K562 (cell line): ENCODE results near the gene COX6B2.

Experiments used
- ADNP ChIP-seq: fragments of 200-800 bp; sonication (Bioruptor generic); IDR thresholded peaks from 2 replicates; pipeline ENCODE4 v1.6.1; 2016; ENCODE audit warnings: missing genetic modification characterization, missing compliant biosample characterization
- ASH1L ChIP-seq: fragments of 450-650 bp; IDR thresholded peaks from 2 replicates; pipeline ENCODE4 v1.6.1; 2018; ENCODE audit warnings: borderline replicate concordance, mild to moderate bottlenecking, low read depth; ENCODE audit not compliant: partially characterized antibody
- CREB1 ChIP-seq, 2 experiments: sonication (generic) in 1 of 2; formaldehyde crosslinking in 1 of 2; IDR thresholded peaks; 2 replicates each; pipeline versions ENCODE4 v1.6.1 to v1.8.0; 2012 to 2022; ENCODE audit warnings: inconsistent platforms in 1 of 2, mild to moderate bottlenecking in 1 of 2, missing genetic modification reagents in 1 of 2, moderate library complexity in 1 of 2
- TEAD4 ChIP-seq, 2 experiments: sonication (generic) in 1 of 2; formaldehyde crosslinking in 1 of 2; IDR thresholded peaks; 2 replicates each; pipeline versions ENCODE4 v1.6.1 to v1.8.0; 2012 to 2022; ENCODE audit warnings: borderline replicate concordance in 1 of 2, inconsistent platforms in 1 of 2, low read length in 1 of 2, mild to moderate bottlenecking in 1 of 2, missing genetic modification reagents in 1 of 2
- TF ChIP-seq, protein P1 (sequence below), 2 experiments: fragments of 450-650 bp in 1 of 2; sonication (generic) in 1 of 2; formaldehyde crosslinking in 1 of 2; IDR thresholded peaks in 1 of 2; conservative IDR thresholded peaks in 1 of 2; 2 replicates each; pipeline versions ENCODE4 v1.6.1 to v1.8.1; 2016 to 2023; ENCODE audit warnings: mild to moderate bottlenecking in 2 of 2, moderate library complexity in 2 of 2, inconsistent platforms in 1 of 2, missing genetic modification reagents in 1 of 2
- TF ChIP-seq, protein P2 (sequence below), 3 experiments: IDR thresholded peaks in 2 of 3; conservative IDR thresholded peaks in 1 of 3; 2 replicates each; pipeline ENCODE4 v1.5.1; 2011 to 2012; ENCODE audit warnings: low read length in 3 of 3, mild to moderate bottlenecking in 3 of 3, control low read depth in 2 of 3, improper control_type of control experiment in 1 of 3, inconsistent platforms in 1 of 3, low read depth in 1 of 3, mixed read lengths in 1 of 3, moderate library complexity in 1 of 3; ENCODE audit not compliant: insufficient read depth in 2 of 3

DNA sequence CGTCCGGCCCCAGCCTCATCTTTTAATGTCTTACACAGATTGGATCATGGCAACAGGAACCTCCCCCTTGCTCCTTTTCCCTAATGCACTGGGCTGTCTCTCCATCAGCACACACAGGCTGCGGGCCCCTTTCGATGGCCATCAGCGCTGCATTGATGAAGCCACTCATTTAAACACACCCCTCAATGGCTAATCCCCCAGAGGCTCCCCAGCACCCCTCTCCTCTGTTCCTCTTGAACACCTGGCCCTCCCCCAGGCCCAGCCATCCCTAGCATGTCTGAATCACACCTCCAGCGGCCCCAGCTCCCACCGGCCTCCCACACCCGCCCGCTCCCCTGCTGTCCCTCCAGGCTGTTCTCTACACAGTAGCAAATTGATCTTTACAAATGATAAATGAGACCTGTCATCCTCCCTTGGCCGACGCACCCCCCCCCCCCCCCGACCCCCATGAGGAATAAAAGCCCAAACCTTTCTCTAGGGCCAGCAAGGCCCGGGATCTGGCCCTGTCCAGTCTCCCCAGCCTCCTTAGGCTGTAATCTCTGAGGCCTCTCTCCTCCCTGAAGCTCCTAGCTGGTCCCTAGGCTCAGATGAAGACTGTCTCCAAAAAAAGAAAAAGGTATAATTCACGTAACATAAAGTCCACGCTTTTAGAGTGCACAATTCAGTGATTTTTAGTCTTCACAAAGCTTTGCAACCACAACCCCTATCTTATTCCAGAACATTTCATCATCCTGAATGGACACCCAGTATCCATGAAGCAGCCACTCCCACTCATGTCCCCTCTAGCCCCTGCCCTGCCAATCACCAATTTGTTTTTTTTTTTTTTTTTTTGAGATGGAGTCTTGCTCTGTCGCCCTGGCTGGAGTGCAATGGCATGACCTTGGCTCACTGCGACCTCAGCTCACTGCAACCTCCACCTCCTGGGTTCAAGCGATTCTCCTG is 38.6 kb upstream of the COX6B2 start:
- TF ChIP-seq ADNP (tag) (no peak), ASH1L (no peak), CREB1 (IDR thresholded peaks at IDR 0.05) (no peak), CREB1 (CRISPR knock-in tag; IDR thresholded peaks at IDR 0.05) (no peak), TEAD4 (IDR thresholded peaks at IDR 0.05; ENCODE audit: low read length) (no peak), TEAD4 (CRISPR knock-in tag; IDR thresholded peaks at IDR 0.05; ENCODE audit: borderline replicate concordance) (no peak)
- TF ChIP-seq, protein P1, sequence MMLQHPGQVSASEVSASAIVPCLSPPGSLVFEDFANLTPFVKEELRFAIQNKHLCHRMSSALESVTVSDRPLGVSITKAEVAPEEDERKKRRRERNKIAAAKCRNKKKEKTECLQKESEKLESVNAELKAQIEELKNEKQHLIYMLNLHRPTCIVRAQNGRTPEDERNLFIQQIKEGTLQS (IDR thresholded peaks at IDR 0.05) = peak; percentile 53
- TF ChIP-seq, protein P1 (CRISPR knock-in tag; conservative IDR thresholded peaks at IDR 0.05) = no peak
- TF ChIP-seq, protein P2, sequence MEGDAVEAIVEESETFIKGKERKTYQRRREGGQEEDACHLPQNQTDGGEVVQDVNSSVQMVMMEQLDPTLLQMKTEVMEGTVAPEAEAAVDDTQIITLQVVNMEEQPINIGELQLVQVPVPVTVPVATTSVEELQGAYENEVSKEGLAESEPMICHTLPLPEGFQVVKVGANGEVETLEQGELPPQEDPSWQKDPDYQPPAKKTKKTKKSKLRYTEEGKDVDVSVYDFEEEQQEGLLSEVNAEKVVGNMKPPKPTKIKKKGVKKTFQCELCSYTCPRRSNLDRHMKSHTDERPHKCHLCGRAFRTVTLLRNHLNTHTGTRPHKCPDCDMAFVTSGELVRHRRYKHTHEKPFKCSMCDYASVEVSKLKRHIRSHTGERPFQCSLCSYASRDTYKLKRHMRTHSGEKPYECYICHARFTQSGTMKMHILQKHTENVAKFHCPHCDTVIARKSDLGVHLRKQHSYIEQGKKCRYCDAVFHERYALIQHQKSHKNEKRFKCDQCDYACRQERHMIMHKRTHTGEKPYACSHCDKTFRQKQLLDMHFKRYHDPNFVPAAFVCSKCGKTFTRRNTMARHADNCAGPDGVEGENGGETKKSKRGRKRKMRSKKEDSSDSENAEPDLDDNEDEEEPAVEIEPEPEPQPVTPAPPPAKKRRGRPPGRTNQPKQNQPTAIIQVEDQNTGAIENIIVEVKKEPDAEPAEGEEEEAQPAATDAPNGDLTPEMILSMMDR (IDR thresholded peaks at IDR 0.05 in 2 of 3, conservative IDR thresholded peaks at IDR 0.05 in 1 of 3; ENCODE audit: insufficient read depth in 2 of 3, low read depth in 1 of 3, low read length in 3 of 3) = no peak
